Heart right ventricle (tissue), 16 donors: ENCODE measurements around the gene CCL18. TPM values are rescaled to one million over a fixed set of nuclear protein-coding genes. Genes with fewer than 3 reads are reported as not detected.

Source experiments
- ATAC-seq, 8 donors: fragments of 200-7000 bp; cut with Tn5 transposase; one replicate each; pipeline ENCODE4 v1.9.1; 2020; ENCODE audit warnings: mild to moderate bottlenecking in 8 of 8, moderate library complexity in 8 of 8, moderate number of reproducible peaks in 1 of 8
- DNase-seq, 2 donors: peaks; one replicate each; pipeline ENCODE4 v3.0.0-alpha.2; 2020
- H3K27ac ChIP-seq, 10 donors: fragments of 200-600 bp; sonication (generic) in 2 of 10; one replicate each; pipeline versions ENCODE4 v1.5.0 to v1.8.0; 2020 to 2022; ENCODE audit warnings: mild to moderate bottlenecking in 3 of 10
- H3K27me3 ChIP-seq, 7 donors: fragments of 200-600 bp; one replicate each; pipeline ENCODE4 v1.8.0; 2021 to 2022; ENCODE audit warnings: mild to moderate bottlenecking in 2 of 7
- H3K36me3 ChIP-seq, 9 donors: fragments of 200-600 bp; sonication (generic) in 1 of 9; one replicate each; pipeline versions ENCODE4 v1.5.0 to v1.8.0; 2020 to 2022; ENCODE audit warnings: mild to moderate bottlenecking in 2 of 9
- H3K4me1 ChIP-seq, 9 donors: fragments of 200-600 bp; sonication (generic) in 1 of 9; one replicate each; pipeline versions ENCODE4 v1.5.0 to v1.8.0; 2020 to 2022; ENCODE audit warnings: mild to moderate bottlenecking in 4 of 9
- H3K4me3 ChIP-seq, 10 donors: fragments of 200-600 bp; sonication (generic) in 2 of 10; one replicate each; pipeline versions ENCODE4 v1.5.0 to v1.8.0; 2020 to 2022; ENCODE audit warnings: mild to moderate bottlenecking in 7 of 10, moderate library complexity in 2 of 10
- H3K9me3 ChIP-seq, 11 donors: fragments of 200-600 bp in 10 of 11; sonication (generic) in 2 of 11; one replicate each; pipeline versions ENCODE4 v1.5.0 to v1.8.0; 2013 to 2022; ENCODE audit warnings: mild to moderate bottlenecking in 2 of 11, control low read depth in 1 of 11, moderate library complexity in 1 of 11
- CTCF ChIP-seq, 9 donors: fragments of 200-600 bp; sonication (generic) in 2 of 9; IDR thresholded peaks; one replicate each; pipeline versions ENCODE4 v1.5.0 to v1.8.0; 2021 to 2022; ENCODE audit warnings: antibody characterized with exemption in 9 of 9, mild to moderate bottlenecking in 5 of 9, moderate library complexity in 1 of 9
- WGBS, 2 donors: extraction: QIAGEN DNeasy Blood & Tissue Kit; methylation state at CpG; one replicate each; pipeline ENCODE4 v1.1.7; 2013; ENCODE audit warnings: inconsistent platforms in 1 of 2; 5-methylcytosine and 5-hydroxymethylcytosine counted together
- intact Hi-C, 10 donors: fragments of 100-400 bp; cut with DNase I; formaldehyde crosslinking; loops; one replicate each; pipeline versions ENCODE4 v1.11.1 to v1.14.2; 2022
- polyA plus RNA-seq, 2 donors: library from polyadenylated mRNA; stranded (reverse); fragments of 200-250 nt; gene quantifications; one replicate each; pipeline ENCODE4 v1.2.3, GENCODE V29; 2013
- total RNA-seq, 10 donors: library from RNA; stranded (reverse); fragmentation: NEBNext Ultra II Directional in 3 of 10; extraction: Animal tissue kit (Norgen Biotek cat#: 25700) in 3 of 10; gene quantifications; one replicate each; pipeline versions ENCODE4 v1.2.1 to v1.2.4, GENCODE V29; 2021 to 2023
- donor health status: Arrhythmogenic right ventricular cardiomyopathy.
- donor health status: ischemic (EF 13 %, LVEDD 7.1; RV severe dilation, severe dysfunction).
- donor health status: healthy with polysubstance abuse.
- donor health status: DM: no; HTN: yes; CAD: no.
- donor health status: DM: no; HTN: no; CAD: no.
- donor health status: ischemic (EF 25% LVEDD 6.9; RV normal size, moderate dysfunction).
- donor health status: ischemic (EF 25% LVEDD 5.7; RV mildly dilated, moderate dysfunction).
- donor health status: healthy.
- donor health status: DM: yes; HTN: yes; CAD: no.
- donor health status: Ischemic cardiomyopathy.
- donor health status: ischemic (EF 35%, LVEDD 5.7; RV mildly dilated, moderate dysfunction).
- donor health status: nonischemic (EF 11% LVEDD 7.7; RV severe dilation, severe dysfunction).
- donor health status: DM: yes; HTN: yes; CAD: no.
- donor health status: PGD.
- donor health status: ischemic (EF 29% LVEDD 5.4; RV normal size, mild dysfunction).
- donor health status: nonischemic (EF 23%, LVEDD 6.1; RV moderate dilation, normal function).

CCL18 gene
- total and polyA plus RNA-seq, 12 donors, result 0.83 to 21.0 (median 1.7) TPM; not detected in 1

- Histone ChIP-seq H3K4me1 (peaks cover 0 to 16% (median 0%) of the 10 kb centered on the region in 9 donors), H3K27me3 (peaks cover 0 to 7% (median 0%) of the 10 kb centered on the region in 7 donors), H3K9me3 (peaks cover 0 to 4% (median 0%) of the 10 kb centered on the region in 11 donors), H3K36me3 (no peaks in the 10 kb centered on the region), H3K4me3 (no peak overlapping the region), H3K27ac (no peak overlapping the region)
- 84 to 88% methylated on average over 7 of the region's 7 CpGs for WGBS, 2 donors
- intact Hi-C loops, result loop anchor here in 1 of 10 donors (10.0 kb wide), 1 partner anchor 55 kb away; no protein-coding TSS in a partner anchor
- no peak for DNase-seq
- ATAC-seq, result no peak
- no peak for TF ChIP-seq CTCF (IDR thresholded peaks at IDR 0.05)
These were observed 4.7 kb upstream of the CCL18 start for GRCh38 chr17:36059406-36059805.

DNA sequence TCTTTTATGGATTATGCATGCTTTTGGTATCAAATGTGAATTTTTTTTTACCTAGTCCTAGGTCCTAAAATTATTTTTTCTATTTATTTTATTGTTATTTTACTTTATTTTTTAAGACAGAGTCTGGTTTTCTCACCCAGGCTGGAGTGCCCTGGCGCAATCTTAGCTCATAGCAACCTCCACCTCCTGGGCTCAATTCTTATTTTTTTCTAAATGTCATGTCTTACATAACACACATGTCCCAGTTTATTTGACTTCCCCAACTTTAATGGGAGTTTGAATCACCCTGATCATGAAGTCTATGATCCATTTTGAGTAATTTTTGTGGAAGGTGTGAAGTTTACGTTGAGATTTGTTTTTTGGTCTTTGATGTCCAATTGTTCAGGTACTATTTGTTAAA lies 3.3 kb upstream of the CCL18 start:
- WGBS, 2 donors, result 89 to 91% methylated on average over 2 of the region's 2 CpGs
- ATAC-seq (no peak), DNase-seq (no peak)
- H3K4me3 ChIP-seq, result no peak overlapping the region
- H3K27ac ChIP-seq, result no peak overlapping the region
- intact Hi-C loops, result loop anchor here in 2 of 10 donors (10.0 kb wide), 2 partner anchors 56 to 86 kb away; partner anchors contain the start of gene CCL15 (in 1 of the 2)
- peaks cover 0 to 4% (median 0%) of the 10 kb centered on the region in 11 donors for H3K9me3 ChIP-seq
- peaks cover 0 to 12% (median 0%) of the 10 kb centered on the region in 9 donors for H3K4me1 ChIP-seq
- H3K36me3 ChIP-seq, result no peaks in the 10 kb centered on the region
- no peak for TF ChIP-seq CTCF (IDR thresholded peaks at IDR 0.05)
- peaks cover 0 to 7% (median 0%) of the 10 kb centered on the region in 7 donors for H3K27me3 ChIP-seq

GRCh38 chr17:36066365-36066985 lies 2.4 kb downstream of the CCL18 start:
- peak overlapping the region in 1 of 10 donors; percentile 74 for H3K27ac ChIP-seq
- no peak for TF ChIP-seq CTCF (IDR thresholded peaks at IDR 0.05)
- peak in 4 of 8 donors; percentile 16 to 58 (median 38) for ATAC-seq
- H3K36me3 ChIP-seq, result no peaks in the 10 kb centered on the region
- no peak for DNase-seq
- H3K9me3 ChIP-seq, result peaks cover 0 to 4% (median 0%) of the 10 kb centered on the region in 11 donors
- intact Hi-C loops, result loop anchor here in 3 of 10 donors (2.0 to 10.0 kb wide), 3 partner anchors 22 to 92 kb away; partner anchors contain the start of gene CCL15 (in 1 of the 3)
- WGBS, 2 donors, result 84 to 85% methylated on average over 6 of the region's 6 CpGs
- H3K27me3 ChIP-seq, result peaks cover 0 to 3% (median 0%) of the 10 kb centered on the region in 7 donors
- H3K4me3 ChIP-seq, result no peak overlapping the region
- peaks cover 0 to 4% (median 0%) of the 10 kb centered on the region in 9 donors for H3K4me1 ChIP-seq

DNA sequence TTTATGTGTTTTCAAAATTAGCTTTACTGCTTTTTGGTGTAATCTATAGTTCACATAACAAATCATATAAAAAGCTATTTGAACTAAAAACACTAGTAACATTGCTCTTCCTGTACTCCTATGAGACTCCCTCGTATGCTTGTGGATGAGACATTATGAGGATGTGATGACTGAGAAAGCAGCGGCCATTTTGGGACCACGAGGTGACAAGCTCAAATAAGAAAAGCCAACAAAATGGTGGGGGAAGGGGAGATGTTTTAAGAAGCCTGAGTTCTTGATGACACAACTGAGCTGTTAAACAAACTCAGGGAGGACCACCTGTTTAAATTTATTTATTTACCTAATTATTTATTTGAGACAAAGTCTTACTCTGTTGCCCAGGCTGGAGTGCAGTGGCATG lies 4.5 kb downstream of the CCL18 start:
- Histone ChIP-seq H3K27me3 (no peaks in the 10 kb centered on the region), H3K9me3 (peaks cover 0 to 4% (median 0%) of the 10 kb centered on the region in 11 donors), H3K27ac (peak overlapping the region in 1 of 10 donors; percentile 34), H3K4me3 (no peak overlapping the region), H3K36me3 (no peaks in the 10 kb centered on the region), H3K4me1 (peaks cover 0 to 13% (median 0%) of the 10 kb centered on the region in 9 donors)
- no peak for DNase-seq
- ATAC-seq, result no peak
- 75 to 78% methylated on average over 3 of the region's 3 CpGs for WGBS, 2 donors
- intact Hi-C loops, result loop anchor here in 2 of 10 donors (10.0 kb wide), 2 partner anchors 64 to 94 kb away; partner anchors contain the start of gene CCL15 (in 1 of the 2)
- TF ChIP-seq CTCF (IDR thresholded peaks at IDR 0.05), result no peak
